CD4-positive, alpha-beta T cell (primary cell): Measurements from ENCODE around the gene XRCC4. TPM values are rescaled to one million over a fixed set of nuclear protein-coding genes. Genes with fewer than 3 reads are reported as not detected.

Source experiments
- ATAC-seq: fragments of 200-7000 bp; cut with Tn5 transposase; one replicate; pipeline ENCODE4 v1.10.0; 2022; ENCODE audit warnings: mild to moderate bottlenecking; ENCODE audit not compliant: poor library complexity
- CTCF ChIA-PET: fragments of 350-600 bp; sonication (Branson Sonifier 250); formaldehyde crosslinking; loops from one replicate; lab custom pipeline; 2021; ENCODE audit warnings: antibody characterized with exemption, inconsistent platforms; lab: Charles Lee
- POLR2A ChIA-PET: fragments of 350-600 bp; sonication (Branson Sonifier 250); formaldehyde crosslinking; loops from one replicate; lab custom pipeline; 2021; ENCODE audit warnings: antibody characterized with exemption, inconsistent platforms; lab: Charles Lee
- DNase-seq, 14 experiments: peaks; one replicate each; pipeline ENCODE4 v3.0.0-alpha.2; 2013 to 2020; ENCODE audit warnings: mixed read lengths in 2 of 14
- H3K27ac ChIP-seq, 2 donors: one replicate each; pipeline versions ENCODE4 v1.5.1 to v1.7.0; 2013; ENCODE audit warnings: low read length in 2 of 2, low read depth in 1 of 2, mild to moderate bottlenecking in 1 of 2
- H3K27me3 ChIP-seq, 2 experiments: 1 replicate in 1 of 2; 2 replicates in 1 of 2; pipeline versions ENCODE4 v1.6.1 to v1.7.0; 2013; ENCODE audit warnings: low read length in 2 of 2, control low read depth in 1 of 2, mild to moderate bottlenecking in 1 of 2, moderate library complexity in 1 of 2; ENCODE audit not compliant: insufficient read depth in 2 of 2, control insufficient read depth in 1 of 2
- H3K36me3 ChIP-seq: one replicate; pipeline ENCODE4 v1.6.1; 2013; ENCODE audit warnings: low read length, control low read depth; ENCODE audit not compliant: insufficient read depth
- H3K4me1 ChIP-seq: one replicate; pipeline ENCODE4 v1.6.1; 2013; ENCODE audit warnings: low read length, control low read depth; ENCODE audit not compliant: insufficient read depth
- H3K4me3 ChIP-seq: one replicate; pipeline ENCODE4 v1.5.1; 2013; ENCODE audit warnings: mild to moderate bottlenecking, low read length, moderate library complexity
- H3K9me3 ChIP-seq, 2 experiments: 1 replicate in 1 of 2; 2 replicates in 1 of 2; pipeline versions ENCODE4 v1.6.1 to v1.7.0; 2013; ENCODE audit warnings: low read length in 2 of 2, mild to moderate bottlenecking in 2 of 2, control low read depth in 1 of 2, moderate library complexity in 1 of 2; ENCODE audit not compliant: control insufficient read depth in 1 of 2, insufficient read depth in 1 of 2
- H3K27ac Mint-ChIP-seq: one replicate; pipeline ENCODE4 v1.8.0; 2020; ENCODE audit warnings: mixed read lengths
- H3K27me3 Mint-ChIP-seq: one replicate; pipeline ENCODE4 v1.8.0; 2021; ENCODE audit warnings: mixed read lengths
- H3K36me3 Mint-ChIP-seq: one replicate; pipeline ENCODE4 v1.8.0; 2021; ENCODE audit warnings: low read depth, mixed read lengths
- H3K4me1 Mint-ChIP-seq: one replicate; pipeline ENCODE4 v1.8.0; 2021; ENCODE audit warnings: low read depth, mixed read lengths
- H3K4me3 Mint-ChIP-seq: one replicate; pipeline ENCODE4 v1.8.0; 2020; ENCODE audit warnings: mild to moderate bottlenecking, mixed read lengths
- H3K9me3 Mint-ChIP-seq: one replicate; pipeline ENCODE4 v1.8.0; 2020; ENCODE audit warnings: mixed read lengths
- CTCF ChIP-seq: fragments of 200-600 bp; IDR thresholded peaks from one replicate; pipeline ENCODE4 v1.8.0; 2022; ENCODE audit warnings: antibody characterized with exemption, mild to moderate bottlenecking
- intact Hi-C, 2 experiments: fragments of 100-400 bp; cut with DNase I in 1 of 2; cut with micrococcal nuclease in 1 of 2; formaldehyde crosslinking; loops; one replicate each; pipeline versions ENCODE4 v1.15.1 to v1.9.0; 2023 to 2025; cut with DNase I, micrococcal nuclease
- total RNA-seq, 174 experiments: library from RNA in 2 of 174; stranded (reverse) in 2 of 174; gene quantifications; one replicate each; pipeline ENCODE4 v1.2.3 and lab custom pipeline; 2021 to 2026

The XRCC4 gene
- total RNA-seq, 2 experiments from 2014 or later = 1.8 TPM

GRCh38 chr5:83357621-83358231 lies 280.4 kb downstream of the XRCC4 start:
- Histone ChIP-seq H3K4me3 (no peak overlapping the region), H3K9me3 (peaks cover 0 to 5% of the 10 kb centered on the region in 2 experiments), H3K4me1 (no peaks in the 10 kb centered on the region), H3K36me3 (no peaks in the 10 kb centered on the region), H3K27ac (no peak overlapping the region), H3K27me3 (no peaks in the 10 kb centered on the region)
- DNase-seq (no peak), ATAC-seq (no peak)
- Mint-ChIP-seq H3K27ac (no peak overlapping the region), H3K27me3 (no peaks in the 10 kb centered on the region), H3K4me1 (no peaks in the 10 kb centered on the region), H3K9me3 (peaks cover 7% of the 10 kb centered on the region), H3K4me3 (no peak overlapping the region), H3K36me3 (no peaks in the 10 kb centered on the region)
- intact Hi-C loops = no loop called here
- ChIA-PET POLR2A (no interaction called here), CTCF (no interaction called here)
- no peak for TF ChIP-seq CTCF

GRCh38 chr5:83360573-83360972 lies 283.2 kb downstream of the XRCC4 start:
- ChIA-PET POLR2A (no interaction called here), CTCF (no interaction called here)
- H3K4me3 Mint-ChIP-seq = no peak overlapping the region
- Histone ChIP-seq H3K27me3 (no peaks in the 10 kb centered on the region), H3K36me3 (no peaks in the 10 kb centered on the region), H3K9me3 (peaks cover 0 to 5% of the 10 kb centered on the region in 2 experiments), H3K4me3 (no peak overlapping the region), H3K27ac (no peak overlapping the region), H3K4me1 (no peaks in the 10 kb centered on the region)
- no peaks in the 10 kb centered on the region for H3K27me3 Mint-ChIP-seq
- no peak for DNase-seq
- no peaks in the 10 kb centered on the region for H3K4me1 Mint-ChIP-seq
- intact Hi-C loops = no loop called here
- no peaks in the 10 kb centered on the region for H3K36me3 Mint-ChIP-seq
- H3K9me3 Mint-ChIP-seq = peaks cover 4% of the 10 kb centered on the region
- ATAC-seq = no peak
- H3K27ac Mint-ChIP-seq = no peak overlapping the region
- TF ChIP-seq CTCF = no peak

GRCh38 chr5:83362526-83362925 lies 285.2 kb downstream of the XRCC4 start:
- Histone ChIP-seq H3K4me3 (no peak overlapping the region), H3K27me3 (no peaks in the 10 kb centered on the region), H3K36me3 (no peaks in the 10 kb centered on the region), H3K4me1 (no peaks in the 10 kb centered on the region), H3K27ac (no peak overlapping the region), H3K9me3 (peaks cover 0 to 5% of the 10 kb centered on the region in 2 experiments)
- intact Hi-C loops = no loop called here
- no peak for DNase-seq
- CTCF ChIA-PET = no interaction called here
- no peaks in the 10 kb centered on the region for H3K36me3 Mint-ChIP-seq
- H3K4me1 Mint-ChIP-seq = no peaks in the 10 kb centered on the region
- no peak for ATAC-seq
- H3K27ac Mint-ChIP-seq = no peak overlapping the region
- no peak overlapping the region for H3K4me3 Mint-ChIP-seq
- no peak for TF ChIP-seq CTCF
- H3K9me3 Mint-ChIP-seq = peaks cover 4% of the 10 kb centered on the region
- no peaks in the 10 kb centered on the region for H3K27me3 Mint-ChIP-seq
- POLR2A ChIA-PET = no interaction called here
